Adrenal gland (tissue), 5 donors: ENCODE data around the gene TMEM41B.

Experiments
- POLR2A ChIP-seq, 2 donors: fragments of 450-650 bp; IDR thresholded peaks; one replicate each; pipeline ENCODE4 v1.6.1; 2017; ENCODE audit warnings: antibody characterized with exemption in 2 of 2, mild to moderate bottlenecking in 2 of 2, moderate library complexity in 1 of 2
- TF ChIP-seq, protein P1 (sequence below), 6 experiments: fragments of 450-650 bp in 4 of 6; fragments of 200-600 bp in 2 of 6; sonication (generic) in 1 of 6; IDR thresholded peaks; 1 replicate in 5 of 6; 2 replicates in 1 of 6; pipeline versions ENCODE4 v1.5.1 to v1.8.0; 2016 to 2021; ENCODE audit warnings: antibody characterized with exemption in 6 of 6, mild to moderate bottlenecking in 2 of 6, moderate library complexity in 1 of 6
- donor health status: DM: no; HTN: no; CAD: no.

DNA sequence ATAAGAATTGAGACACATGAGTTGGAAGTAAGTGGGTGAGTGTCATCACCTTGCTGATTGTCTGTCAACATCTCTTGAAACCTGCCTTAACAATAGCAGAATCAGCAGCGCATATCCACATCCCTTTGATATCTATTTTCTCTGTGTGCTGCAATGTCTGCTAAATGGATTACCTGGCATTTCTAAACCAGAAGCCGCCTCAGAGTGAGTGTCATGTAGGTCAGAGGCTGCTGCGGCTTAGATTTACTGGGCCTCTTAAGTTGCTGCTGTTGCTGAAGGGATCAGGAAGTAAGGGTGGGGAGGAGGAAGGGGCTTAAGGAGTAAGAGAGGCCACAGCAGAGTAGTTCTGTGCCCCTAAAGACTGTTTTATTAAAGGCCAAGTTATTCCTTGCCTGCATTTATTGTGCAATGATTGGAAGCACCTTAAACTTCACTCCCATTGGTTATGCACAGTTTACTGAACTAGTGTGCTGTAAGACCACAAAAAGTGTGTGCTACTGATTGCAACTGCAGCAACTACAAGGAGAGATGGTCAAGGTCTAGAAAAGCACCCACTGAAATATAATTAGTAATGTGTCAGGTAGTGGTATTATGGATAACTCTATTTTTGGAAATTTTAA is 29.8 kb upstream of the TMEM41B start:
- TF ChIP-seq, protein P1, sequence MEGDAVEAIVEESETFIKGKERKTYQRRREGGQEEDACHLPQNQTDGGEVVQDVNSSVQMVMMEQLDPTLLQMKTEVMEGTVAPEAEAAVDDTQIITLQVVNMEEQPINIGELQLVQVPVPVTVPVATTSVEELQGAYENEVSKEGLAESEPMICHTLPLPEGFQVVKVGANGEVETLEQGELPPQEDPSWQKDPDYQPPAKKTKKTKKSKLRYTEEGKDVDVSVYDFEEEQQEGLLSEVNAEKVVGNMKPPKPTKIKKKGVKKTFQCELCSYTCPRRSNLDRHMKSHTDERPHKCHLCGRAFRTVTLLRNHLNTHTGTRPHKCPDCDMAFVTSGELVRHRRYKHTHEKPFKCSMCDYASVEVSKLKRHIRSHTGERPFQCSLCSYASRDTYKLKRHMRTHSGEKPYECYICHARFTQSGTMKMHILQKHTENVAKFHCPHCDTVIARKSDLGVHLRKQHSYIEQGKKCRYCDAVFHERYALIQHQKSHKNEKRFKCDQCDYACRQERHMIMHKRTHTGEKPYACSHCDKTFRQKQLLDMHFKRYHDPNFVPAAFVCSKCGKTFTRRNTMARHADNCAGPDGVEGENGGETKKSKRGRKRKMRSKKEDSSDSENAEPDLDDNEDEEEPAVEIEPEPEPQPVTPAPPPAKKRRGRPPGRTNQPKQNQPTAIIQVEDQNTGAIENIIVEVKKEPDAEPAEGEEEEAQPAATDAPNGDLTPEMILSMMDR (IDR thresholded peaks at IDR 0.05): no peak
- TF ChIP-seq POLR2A (IDR thresholded peaks at IDR 0.05): no peak
